SIG-M5 treated with dmso at 0.1 percent for 504 hours (cell line): ENCODE data around the gene CAMTA2.

ENCODE experiments used
- DNase-seq: peaks from one replicate; lab custom pipeline; 2025; ENCODE audit not compliant: unreplicated experiment; lab: John Stamatoyannopoulos, UW

Gene CAMTA2

DNA sequence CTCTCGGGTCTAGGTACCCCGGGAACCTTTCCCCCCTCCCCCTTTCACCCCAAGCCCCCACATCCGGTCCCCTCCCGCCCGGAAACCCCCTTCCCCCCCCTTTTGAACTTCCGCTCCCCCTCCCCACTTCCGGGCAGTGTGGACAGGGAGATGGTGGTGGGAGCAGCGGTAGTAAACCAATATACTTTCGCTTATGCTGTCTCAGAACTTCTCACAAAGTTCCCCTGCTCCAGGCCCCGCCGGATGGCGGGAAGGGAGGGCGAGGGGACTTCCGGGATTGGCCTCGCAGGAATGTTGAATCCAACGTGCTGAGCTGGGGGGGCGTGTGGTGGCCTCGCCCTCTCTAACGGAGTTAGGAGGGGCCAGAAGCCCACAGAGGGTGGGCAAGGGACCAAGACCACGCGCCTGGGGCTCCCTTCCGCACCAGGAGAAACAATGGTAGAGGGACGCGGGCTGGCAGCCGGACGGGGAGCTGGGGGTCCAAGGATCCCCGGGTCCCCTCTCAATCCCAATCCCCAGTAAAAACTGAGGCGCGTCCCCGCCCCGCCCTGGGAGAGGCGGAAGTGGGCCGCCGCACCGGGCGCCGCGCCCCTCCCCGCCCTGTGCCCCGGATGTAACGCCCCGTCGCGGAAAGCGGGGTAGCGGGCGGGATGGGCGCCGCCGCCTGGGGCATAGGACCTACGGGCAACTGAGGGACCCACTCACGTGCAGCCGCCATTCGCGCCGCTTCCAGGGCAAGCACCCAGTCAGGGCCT lies 39.9 kb downstream of the CAMTA2 start:
- DNase-seq, result peak; percentile 57

DNA sequence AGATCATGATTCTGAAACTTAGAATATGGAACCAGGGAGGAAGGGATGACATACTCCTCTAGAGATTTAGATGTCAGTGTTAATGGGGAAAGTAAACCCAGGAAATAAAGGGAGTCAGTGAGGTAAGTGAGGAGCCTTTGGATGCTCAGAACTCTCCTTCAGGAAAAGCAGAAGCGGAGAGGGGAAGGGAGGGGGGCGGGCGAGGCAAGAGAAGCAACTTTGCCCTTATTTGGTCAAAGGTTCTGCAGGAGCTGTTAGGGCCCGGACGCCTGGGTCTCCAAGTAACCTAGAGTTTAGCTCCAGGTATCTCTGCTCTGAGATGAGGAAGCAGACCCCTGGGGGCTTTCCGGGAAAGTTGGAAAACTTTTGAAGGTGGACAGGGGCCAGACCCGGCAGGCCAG lies 40.5 kb downstream of the CAMTA2 start:
- DNase-seq, result peak; percentile 59

DNA sequence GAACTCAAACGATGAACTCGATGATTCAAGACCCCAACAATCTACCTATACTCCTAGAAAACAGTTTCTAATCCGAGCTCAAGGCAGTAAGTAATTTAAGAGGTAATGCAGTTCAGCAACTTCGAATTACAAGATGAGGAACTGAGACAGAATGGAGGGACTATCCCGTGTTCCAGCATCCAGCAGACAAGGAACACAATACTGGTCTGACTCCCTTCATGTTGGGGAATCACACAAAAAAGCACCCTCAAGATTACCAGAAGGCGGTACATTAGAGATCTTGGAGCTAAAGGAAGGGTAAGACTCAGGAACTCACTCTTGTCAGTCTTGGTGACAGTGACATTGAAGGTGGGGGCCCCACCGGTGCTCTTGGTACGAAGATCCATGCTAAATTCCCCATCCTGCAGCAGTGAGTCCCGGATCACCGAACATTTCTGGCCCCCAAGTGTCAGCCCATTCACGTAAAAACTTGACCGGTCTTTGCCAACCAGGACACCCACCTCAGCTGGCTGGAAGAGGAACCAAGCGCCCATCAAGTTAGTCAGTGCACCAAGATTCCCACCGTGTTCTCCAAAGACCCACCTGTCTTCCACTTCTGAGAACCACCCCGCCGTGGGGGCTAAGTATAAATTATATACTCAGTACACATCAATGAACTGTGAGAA lies 41.0 kb downstream of the CAMTA2 start:
- no peak for DNase-seq

DNA sequence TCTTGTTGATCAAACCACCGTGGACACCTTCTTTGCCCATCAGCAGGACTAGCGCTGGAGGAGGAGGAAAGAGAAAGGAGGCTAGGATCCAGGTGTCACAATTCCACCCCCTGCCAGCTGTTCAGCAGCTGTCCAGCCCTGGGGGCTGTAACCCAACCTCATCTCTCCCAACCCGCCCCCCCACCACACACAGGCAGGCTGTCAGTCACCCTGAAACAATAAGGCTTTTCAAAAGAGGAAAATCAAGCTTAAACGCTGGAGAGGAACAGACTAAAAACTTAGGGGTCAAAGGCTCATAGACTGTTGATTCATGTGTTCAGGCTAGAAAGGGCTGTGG lies 41.6 kb downstream of the CAMTA2 start:
- DNase-seq, result no peak

DNA sequence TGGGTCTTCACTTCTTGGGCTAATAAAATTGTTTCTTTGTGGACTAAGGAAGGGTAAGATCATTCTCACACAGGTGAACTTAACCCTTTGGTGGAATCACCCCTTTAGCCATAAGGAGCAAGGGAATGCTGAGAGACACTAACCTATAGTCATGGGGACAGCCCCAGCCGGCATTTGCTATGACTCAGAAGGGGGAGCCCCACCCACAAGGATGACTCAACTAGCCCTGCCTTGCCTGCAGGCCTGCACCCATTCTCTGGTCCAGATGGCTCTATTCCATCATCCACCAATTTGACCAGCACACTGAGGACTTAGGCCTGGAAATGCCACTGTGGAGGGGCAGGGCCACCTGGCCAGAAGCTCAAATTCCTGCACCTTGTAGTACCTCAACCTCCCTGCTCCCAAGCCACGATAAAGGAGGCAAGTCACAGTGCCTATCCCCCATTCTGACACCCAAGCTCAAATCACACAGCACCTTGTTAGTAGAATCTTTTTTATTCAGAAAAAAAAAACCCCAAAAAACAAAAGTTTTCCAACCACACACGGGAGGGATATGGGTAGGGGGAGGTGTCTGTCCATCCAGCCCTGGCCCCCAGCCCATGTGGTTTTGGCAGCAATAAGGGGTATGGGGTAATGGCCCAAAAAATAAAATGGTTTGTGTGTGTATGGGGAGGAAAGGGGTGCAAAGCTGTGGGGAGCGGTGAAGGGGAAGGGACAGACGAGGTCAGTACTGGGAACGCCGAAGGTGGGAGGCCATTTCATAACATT lies 42.1 kb downstream of the CAMTA2 start:
- peak; percentile 76 for DNase-seq

DNA sequence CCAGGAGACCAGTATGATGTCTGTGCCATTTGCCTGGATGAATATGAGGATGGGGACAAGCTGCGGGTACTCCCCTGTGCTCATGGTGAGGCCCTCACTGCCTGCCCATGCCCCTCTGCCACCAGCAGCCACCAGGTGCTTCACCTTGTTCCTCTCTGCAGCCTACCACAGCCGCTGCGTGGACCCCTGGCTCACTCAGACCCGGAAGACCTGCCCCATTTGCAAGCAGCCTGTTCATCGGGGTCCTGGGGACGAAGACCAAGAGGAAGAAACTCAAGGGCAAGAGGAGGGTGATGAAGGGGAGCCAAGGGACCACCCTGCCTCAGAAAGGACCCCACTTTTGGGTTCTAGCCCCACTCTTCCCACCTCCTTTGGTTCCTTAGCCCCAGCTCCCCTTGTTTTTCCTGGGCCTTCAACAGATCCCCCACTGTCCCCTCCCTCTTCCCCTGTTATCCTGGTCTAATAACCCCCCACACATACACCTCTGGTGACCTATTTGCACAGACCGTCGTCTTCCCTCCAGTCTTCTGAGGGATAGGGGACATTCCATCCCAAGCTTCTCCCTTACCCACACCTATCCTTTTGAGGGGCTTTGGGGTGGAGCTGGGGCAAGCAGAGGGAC lies 42.8 kb downstream of the CAMTA2 start:
- no peak for DNase-seq

DNA sequence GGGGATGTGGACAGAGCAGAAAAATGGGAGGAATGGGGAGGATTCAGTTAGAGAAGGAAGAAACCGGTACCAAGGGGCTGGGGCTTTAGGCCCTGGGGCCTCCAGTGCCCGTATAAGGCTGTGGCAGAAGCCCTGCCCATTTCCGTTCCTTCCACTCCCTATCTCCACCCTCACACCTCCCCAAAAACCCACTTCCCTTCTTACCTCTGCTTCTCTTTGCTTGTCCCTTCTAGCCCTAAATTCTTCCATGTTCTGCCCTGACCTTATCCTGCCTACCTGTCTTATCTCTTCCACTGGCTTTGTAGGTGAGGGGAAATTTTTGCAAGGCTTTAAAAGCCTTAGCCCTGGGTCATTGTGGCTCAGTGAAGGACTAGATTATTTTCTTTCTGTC lies 43.3 kb downstream of the CAMTA2 start:
- peak; percentile 79 for DNase-seq

DNA sequence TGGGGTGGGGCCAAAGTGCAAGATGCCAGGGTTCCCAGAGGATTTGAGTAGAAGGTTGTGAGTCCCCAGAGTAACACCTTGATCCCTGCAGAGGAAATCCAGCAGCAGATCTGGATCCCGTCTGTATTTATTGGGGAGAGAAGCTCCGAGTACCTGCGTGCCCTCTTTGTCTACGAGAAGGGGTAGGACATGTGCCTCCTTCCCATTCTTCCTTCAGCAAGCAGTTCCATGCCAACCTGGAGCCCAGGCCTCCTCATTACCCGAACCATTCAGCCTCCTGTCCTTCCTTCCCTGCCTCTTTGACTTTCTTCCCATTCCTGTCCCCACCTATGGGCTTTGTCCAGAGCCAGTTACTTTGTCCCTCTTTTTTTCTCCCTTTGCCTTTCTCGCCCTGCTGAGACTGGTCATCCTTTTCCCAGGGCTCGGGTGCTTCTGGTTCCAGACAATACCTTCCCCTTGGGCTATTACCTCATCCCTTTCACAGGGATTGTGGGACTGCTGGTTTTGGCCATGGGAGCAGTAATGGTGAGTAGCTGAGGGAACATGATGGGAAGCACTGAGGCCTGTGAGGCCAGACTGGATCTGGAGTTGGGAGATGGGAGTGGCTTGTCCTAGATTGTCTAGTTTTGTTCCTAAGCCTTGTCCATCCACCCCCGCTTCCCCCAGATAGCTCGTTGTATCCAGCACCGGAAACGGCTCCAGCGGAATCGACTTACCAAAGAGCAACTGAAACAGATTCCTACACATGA lies 44.5 kb downstream of the CAMTA2 start:
- DNase-seq, result no peak

DNA sequence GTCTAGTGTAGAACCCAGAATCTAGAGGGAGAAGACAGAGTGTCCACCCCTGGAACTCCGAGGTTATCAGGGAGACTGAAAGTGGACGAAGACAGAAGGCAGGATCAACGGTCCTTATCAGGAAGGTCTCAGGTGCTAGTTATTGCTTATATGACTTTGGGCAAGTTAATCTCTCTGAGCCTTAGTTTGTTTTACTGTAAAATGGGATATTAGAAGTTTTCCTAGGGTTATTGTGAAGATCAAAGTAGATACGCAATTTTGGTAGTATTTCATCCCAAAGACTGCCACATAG lies 46.2 kb downstream of the CAMTA2 start:
- no peak for DNase-seq

DNA sequence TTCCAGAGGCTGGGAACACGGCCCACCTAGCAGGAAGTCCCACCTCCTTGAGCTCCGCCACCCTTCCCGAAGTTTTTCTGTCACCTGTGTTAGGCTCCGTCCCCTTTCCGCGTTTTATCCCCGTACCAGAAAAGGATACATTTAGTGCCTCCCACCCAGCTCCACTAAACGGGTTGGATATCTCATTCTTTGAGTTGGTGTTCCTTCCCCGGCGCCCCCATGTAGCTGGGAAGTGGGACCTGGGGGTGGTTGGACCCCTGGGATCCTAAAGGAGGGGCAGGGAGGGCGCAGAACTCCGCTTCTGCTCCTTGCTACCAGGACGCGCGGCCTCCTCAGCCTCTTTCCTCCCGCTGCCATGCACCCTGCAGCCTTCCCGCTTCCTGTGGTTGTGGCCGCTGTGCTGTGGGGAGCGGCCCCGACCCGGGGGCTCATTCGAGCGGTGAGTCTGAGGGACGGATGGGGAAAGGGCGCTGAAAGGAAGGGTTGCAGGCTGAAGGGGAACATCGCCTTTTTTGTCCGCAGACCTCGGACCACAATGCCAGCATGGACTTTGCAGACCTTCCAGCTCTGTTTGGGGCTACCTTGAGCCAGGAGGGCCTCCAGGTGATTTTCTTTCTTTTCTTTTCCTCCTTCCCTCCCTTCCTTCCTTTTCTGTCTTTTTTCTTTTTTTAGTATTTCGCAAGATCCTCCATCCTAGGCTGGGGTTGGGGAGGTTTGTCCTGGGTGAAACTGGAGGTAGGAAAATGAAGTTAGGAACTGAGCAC lies 46.7 kb downstream of the CAMTA2 start:
- DNase-seq, result no peak

DNA sequence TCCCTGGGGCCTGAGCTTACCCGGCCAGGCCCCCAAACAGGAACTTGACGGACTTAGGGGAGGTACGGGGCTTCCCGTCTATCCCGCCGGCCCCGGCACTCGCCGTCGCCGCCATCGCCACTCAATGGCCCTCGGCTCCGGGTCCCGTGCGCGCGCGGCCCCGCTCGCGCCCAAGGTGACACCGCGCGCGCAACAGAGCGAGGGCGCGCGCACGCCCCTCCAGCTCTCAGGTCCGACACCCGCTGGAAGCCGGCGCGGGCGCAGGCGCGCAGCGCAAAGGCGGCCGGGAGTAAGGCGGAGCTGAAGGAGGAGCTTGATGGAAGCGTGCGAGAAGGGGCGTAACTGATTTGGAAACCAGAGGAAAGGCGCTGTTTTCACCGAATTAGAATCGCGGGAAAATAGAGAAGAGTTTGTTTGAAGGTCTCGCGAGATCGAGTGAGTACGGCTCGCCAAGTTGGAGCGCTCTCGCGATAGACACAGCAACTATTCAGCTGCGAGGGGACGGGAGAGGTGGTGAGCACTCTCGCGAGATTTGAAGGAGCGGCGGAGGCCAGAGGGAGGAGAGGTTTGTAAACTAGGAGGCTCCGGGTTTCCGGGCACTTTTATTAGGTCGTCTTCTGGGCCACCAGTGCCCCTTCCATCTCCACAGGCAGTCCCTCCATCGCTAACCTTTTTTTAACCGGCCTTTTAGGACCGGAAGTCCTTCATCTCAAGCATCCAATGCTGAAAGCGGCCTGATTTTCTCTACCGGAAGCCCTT lies 47.5 kb downstream of the CAMTA2 start, which contains the start of the genes RNF167 and SLC25A11:
TSS of gene RNF167 (plus strand) at position 473 of the 759 bp plus-strand sequence. CDS start 642 bp downstream, outside the sequence.
TSS of gene SLC25A11 (minus strand) at position 251 of the 759 bp plus-strand sequence. CDS start at position 115, 136 bp downstream.
- DNase-seq, result peak; percentile 99

DNA sequence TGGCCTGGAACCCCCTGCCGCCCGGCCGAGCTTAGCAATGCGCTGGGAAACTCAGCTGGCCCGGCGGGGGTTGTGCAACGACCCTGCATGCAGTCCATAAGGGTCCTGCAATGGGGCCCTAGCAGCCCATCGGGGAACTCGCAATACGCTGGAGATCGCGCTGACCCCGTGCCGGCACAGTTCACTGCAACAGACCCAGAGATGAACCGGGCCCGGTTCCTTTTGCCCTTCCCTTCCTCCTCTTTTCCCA lies 48.0 kb downstream of the CAMTA2 start:
- no peak for DNase-seq

DNA sequence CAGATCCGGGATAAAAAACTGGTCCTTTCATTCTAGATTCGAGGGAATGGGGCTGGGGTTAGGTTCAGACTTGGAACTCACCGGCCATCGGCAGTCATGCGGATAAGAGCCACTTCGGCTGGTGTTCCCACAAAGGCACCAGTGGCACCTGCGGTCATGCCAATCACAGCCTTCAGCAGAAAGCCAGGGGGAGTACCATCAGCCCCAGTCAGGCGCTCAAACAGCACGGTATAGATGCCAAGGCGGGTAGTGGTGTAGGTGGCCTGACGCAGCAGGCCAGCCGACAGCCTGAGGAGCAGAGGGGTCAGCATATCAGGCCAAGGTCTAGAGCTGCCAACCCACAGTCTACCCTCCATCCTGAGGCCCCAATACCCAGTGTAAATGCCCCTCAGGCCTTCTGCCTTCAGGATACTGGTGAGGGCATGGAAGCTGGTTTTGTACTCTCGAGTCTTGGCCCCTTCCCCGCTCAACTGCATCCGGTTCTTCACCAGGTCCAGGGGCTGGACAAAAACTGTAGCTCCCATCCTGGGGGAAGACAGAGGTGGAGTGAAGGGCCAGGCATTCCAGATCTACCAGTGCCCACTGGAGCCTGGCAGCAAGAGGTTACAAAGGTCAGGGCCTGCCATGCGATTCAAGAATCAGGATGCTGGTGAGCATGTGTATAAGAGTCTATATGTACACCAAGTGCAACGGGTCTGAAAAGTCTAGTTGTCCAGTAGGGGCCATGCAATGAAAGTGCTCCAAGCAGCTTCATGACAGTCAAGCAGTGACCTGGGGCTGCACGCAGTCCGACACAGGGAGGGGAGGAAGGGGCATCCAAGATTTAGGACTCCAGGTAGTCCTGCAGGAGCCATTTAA lies 48.6 kb downstream of the CAMTA2 start:
- no peak for DNase-seq

DNA sequence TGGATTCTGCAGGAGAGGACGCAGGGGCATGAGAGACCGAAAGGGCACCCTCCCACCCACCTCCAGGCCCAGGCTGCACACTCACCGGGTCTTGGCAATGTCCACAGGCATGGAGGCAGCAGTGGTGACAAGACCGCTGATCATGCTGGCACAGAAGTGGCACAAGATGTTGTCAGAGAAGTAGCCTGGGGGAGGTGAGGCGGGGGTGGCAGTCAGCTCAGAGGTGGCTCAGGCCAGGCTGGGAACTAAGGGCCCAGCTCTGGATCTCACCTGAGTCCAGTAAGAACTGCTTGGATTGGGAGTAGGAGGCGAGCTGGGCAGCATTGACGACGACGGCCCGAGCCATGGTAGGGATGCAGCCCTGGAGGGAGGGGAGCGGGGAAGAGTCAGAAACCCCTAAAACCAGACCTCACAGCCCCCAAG lies 49.4 kb downstream of the CAMTA2 start:
- no peak for DNase-seq

DNA sequence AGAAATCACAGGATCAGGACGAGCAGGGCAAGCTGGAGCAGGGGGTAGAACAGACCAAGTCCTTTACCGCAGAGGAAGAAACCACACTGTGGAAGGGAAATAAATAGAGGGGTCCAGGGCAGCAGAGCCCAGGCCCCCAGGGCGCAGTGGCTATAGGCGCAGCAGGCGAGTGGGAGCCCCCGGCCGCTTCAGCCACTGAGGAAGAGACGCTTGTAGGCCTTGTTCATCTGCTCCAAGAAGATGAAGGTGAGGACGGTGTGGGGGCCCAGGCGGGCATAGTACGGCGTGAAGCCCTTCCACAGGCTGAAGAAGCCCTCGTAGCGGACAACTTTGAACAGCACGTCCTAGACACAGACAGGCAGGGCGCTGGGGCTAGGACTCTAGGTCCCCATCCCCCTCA lies 49.9 kb downstream of the CAMTA2 start:
- no peak for DNase-seq

DNA sequence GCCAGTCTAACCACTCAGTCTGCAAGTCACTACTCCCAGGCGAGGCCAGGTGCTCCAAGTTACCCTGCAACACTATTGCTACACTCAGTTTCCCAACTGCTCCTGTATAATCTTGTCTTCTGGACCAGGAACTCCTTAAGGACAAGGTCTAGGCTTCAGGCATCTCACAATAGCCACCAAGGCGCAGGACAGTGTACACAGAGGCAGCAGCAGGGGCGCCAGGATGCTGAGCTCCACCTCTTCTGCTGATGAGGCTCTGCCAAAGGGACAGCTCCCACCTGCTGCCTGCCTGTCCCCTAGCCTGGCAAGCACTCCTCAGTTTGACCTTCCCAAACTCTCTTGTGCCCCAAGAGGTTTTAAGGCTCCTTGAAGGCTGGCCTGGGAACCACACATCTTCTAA lies 51.0 kb downstream of the CAMTA2 start:
- no peak for DNase-seq

DNA sequence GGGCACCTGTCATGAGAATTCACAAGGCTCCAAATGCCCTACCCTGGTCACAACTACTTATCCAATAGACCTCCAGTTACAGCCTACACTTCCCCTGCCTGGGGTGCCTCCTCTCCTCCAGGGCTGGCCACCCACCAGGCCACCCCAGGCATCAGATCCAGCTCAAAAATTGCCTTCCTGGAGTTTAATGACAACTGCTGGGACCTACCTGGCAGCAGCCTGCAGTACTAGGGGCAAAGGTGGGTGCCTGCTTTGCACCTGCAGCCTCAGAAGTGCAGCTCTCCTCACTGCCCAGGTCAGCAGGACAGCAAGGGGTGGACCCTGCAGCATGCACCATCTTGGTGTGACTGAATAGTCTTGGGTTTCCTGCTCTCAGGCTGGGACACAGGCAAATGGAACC lies 51.8 kb downstream of the CAMTA2 start:
- no peak for DNase-seq

DNA sequence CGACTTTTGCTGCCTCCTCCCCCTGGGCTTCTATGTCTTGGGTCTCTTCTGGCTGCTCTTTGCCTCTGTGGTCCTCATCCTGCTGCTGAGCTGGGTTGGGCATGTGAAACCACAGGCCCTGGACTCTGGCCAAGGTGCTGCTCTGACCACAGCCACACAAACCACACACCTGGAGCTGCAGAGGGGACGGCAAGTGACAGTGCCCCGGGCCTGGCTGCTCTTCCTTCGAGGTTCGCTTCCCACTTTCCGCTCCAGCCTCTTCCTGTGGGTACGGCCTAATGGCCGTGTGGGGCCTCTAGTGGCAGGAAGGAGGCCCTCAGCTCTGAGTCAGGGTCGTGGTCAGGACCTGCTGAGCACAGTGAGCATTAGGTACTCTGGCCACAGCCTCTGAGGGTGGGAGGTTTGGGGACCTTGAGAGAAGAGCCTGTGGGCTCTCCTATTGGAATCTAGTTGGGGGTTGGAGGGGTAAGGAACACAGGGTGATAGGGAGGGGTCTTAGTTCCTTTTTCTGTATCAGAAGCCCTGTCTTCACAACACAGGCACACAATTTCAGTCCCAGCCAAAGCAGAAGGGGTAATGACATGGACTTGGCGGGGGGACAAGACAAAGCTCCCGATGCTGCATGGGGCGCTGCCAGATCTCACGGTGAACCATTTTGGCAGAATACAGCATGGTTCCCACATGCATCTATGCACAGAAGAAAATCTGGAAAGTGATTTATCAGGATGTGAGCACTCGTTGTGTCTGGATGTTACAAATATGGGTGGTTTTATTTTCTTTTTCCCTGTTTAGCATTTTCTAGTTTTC lies 53.1 kb downstream of the CAMTA2 start:
- no peak for DNase-seq
